HepG2 (cell line): ENCODE measurements around the gene APOBEC3B. TPM values are rescaled to one million over a fixed set of nuclear protein-coding genes. Genes with fewer than 3 reads are reported as not detected.

Experiments
- CEBPG ChIP-seq: IDR thresholded peaks from 2 replicates; pipeline ENCODE4 v1.6.1; 2016
- DMTF1 ChIP-seq: sonication (generic); formaldehyde crosslinking; IDR thresholded peaks from 2 replicates; pipeline ENCODE4 v1.4.0; 2020; ENCODE audit warnings: mild to moderate bottlenecking, missing genetic modification reagents
- ELF1 ChIP-seq: sonication (generic); formaldehyde crosslinking; IDR thresholded peaks from 2 replicates; pipeline ENCODE4 v1.4.0; 2020; ENCODE audit warnings: missing genetic modification reagents
- EP300 ChIP-seq, 3 experiments: sonication (generic) in 1 of 3; formaldehyde crosslinking in 1 of 3; IDR thresholded peaks; 2 replicates each; pipeline versions ENCODE4 v1.5.1 to v1.6.1; 2011 to 2020; ENCODE audit warnings: low read depth in 2 of 3, low read length in 2 of 3, borderline replicate concordance in 1 of 3, improper control_type of control experiment in 1 of 3, mild to moderate bottlenecking in 1 of 3, missing genetic modification reagents in 1 of 3, moderate library complexity in 1 of 3
- GPBP1L1 ChIP-seq: sonication (generic); formaldehyde crosslinking; IDR thresholded peaks from 2 replicates; pipeline ENCODE4 v1.5.0; 2020; ENCODE audit warnings: mild to moderate bottlenecking, missing genetic modification reagents
- GZF1 ChIP-seq: sonication (generic); formaldehyde crosslinking; IDR thresholded peaks from 2 replicates; pipeline ENCODE4 v1.5.1; 2020; ENCODE audit warnings: mild to moderate bottlenecking, missing genetic modification reagents
- HINFP ChIP-seq: sonication (generic); formaldehyde crosslinking; IDR thresholded peaks from 2 replicates; pipeline ENCODE4 v1.4.0; 2020; ENCODE audit warnings: low read depth, mild to moderate bottlenecking, missing genetic modification reagents
- HNRNPK ChIP-seq: fragments of 200-400 bp; formaldehyde crosslinking; IDR thresholded peaks from 2 replicates; pipeline ENCODE4 v1.6.1; 2018; ENCODE audit warnings: low read length, low read depth, moderate library complexity, mild to moderate bottlenecking; ENCODE audit not compliant: poor library complexity, severe bottlenecking
- LCORL ChIP-seq, 2 experiments: fragments of 450-650 bp in 1 of 2; sonication (generic) in 1 of 2; formaldehyde crosslinking in 1 of 2; IDR thresholded peaks; 2 replicates each; pipeline versions ENCODE4 v1.5.0 to v1.6.1; 2017 to 2020; ENCODE audit warnings: antibody characterized with exemption in 1 of 2, missing genetic modification reagents in 1 of 2
- MTF2 ChIP-seq: sonication (generic); formaldehyde crosslinking; IDR thresholded peaks from 2 replicates; pipeline ENCODE4 v1.5.0; 2020; ENCODE audit warnings: missing genetic modification reagents, borderline replicate concordance
- MXD4 ChIP-seq: IDR thresholded peaks from 2 replicates; pipeline ENCODE4 v1.6.1; 2016; ENCODE audit warnings: mild to moderate bottlenecking, missing biosample characterization, missing genetic modification reagents
- NR1H2 ChIP-seq: sonication (generic); formaldehyde crosslinking; IDR thresholded peaks from 2 replicates; pipeline ENCODE4 v1.8.1; 2022; ENCODE audit warnings: low read depth, missing genetic modification reagents, borderline replicate concordance
- RXRA ChIP-seq: sonication (generic); formaldehyde crosslinking; IDR thresholded peaks from 2 replicates; pipeline ENCODE4 v1.5.1; 2020; ENCODE audit warnings: missing genetic modification reagents
- TAF1 ChIP-seq: sonication (generic); formaldehyde crosslinking; IDR thresholded peaks from 2 replicates; pipeline ENCODE4 v1.4.0; 2020; ENCODE audit warnings: missing genetic modification reagents
- TBX2 ChIP-seq: sonication (generic); formaldehyde crosslinking; IDR thresholded peaks from 2 replicates; pipeline ENCODE4 v1.5.0; 2020; ENCODE audit warnings: missing genetic modification reagents, mild to moderate bottlenecking, borderline replicate concordance
- ZBTB3 ChIP-seq: sonication (generic); formaldehyde crosslinking; IDR thresholded peaks from 2 replicates; pipeline ENCODE4 v1.4.0; 2020; ENCODE audit warnings: low read depth, mild to moderate bottlenecking, moderate library complexity, missing genetic modification reagents, borderline replicate concordance
- ZGPAT ChIP-seq: IDR thresholded peaks from 2 replicates; pipeline ENCODE4 v1.6.1; 2016; ENCODE audit warnings: mild to moderate bottlenecking
- ZNF235 ChIP-seq: sonication (generic); formaldehyde crosslinking; IDR thresholded peaks from 2 replicates; pipeline ENCODE4 v1.8.1; 2023; ENCODE audit warnings: mild to moderate bottlenecking, missing genetic modification reagents, borderline replicate concordance
- polyA plus RNA-seq, 8 experiments: library from polyadenylated mRNA; depleted of rRNA in 3 of 8; stranded (reverse) in 7 of 8; unstranded in 1 of 8; fragments of >200 nt; fragmentation: Illumina TruSeq in 4 of 8; extraction: Trizol in 4 of 8; gene quantifications; 2 replicates each; pipeline versions ENCODE4 v1.2.1 to v1.2.3, GENCODE V29; 2011 to 2016; ENCODE audit warnings: low read depth in 4 of 8, missing spikeins in 1 of 8, mixed read lengths in 1 of 8; ENCODE audit not compliant: insufficient read depth in 1 of 8
- total RNA-seq, 5 experiments: library from RNA; depleted of rRNA; stranded (reverse); fragments of >200 nt; fragmentation: Illumina TruSeq; extraction: Trizol; gene quantifications; 2 replicates each; pipeline ENCODE4 v1.2.3, GENCODE V29; 2016; ENCODE audit warnings: low read depth in 1 of 5
- TF ChIP-seq, protein P1 (sequence below): sonication (generic); formaldehyde crosslinking; IDR thresholded peaks from 2 replicates; pipeline ENCODE4 v1.5.1; 2020; ENCODE audit warnings: missing genetic modification reagents, mild to moderate bottlenecking, borderline replicate concordance

APOBEC3B gene
- total and polyA plus RNA-seq, 2 of the 13 experiments (the other 11 are each of a cell fraction or from before 2014, with no cell fraction given) = 6.7 to 8.8 TPM

GRCh38 chr22:39013942-39014722, 32.0 kb downstream of the APOBEC3B start, which contains the start of gene APOBEC3C (continued):
- TF ChIP-seq TAF1 (CRISPR knock-in tag) (peak; percentile 79; the same call in 1 of the 2 replicates), DMTF1 (CRISPR knock-in tag) (no peak), GPBP1L1 (CRISPR knock-in tag) (no peak), RXRA (no peak), HINFP (CRISPR knock-in tag) (no peak), GZF1 (CRISPR knock-in tag) (no peak), EP300 (IDR thresholded peaks at IDR 0.05; ENCODE audit: low read depth in 2 of 2, low read length in 2 of 2) (no peak), EP300 (CRISPR knock-in tag; IDR thresholded peaks at IDR 0.05; ENCODE audit: borderline replicate concordance) (no peak), HNRNPK (no peak), MTF2 (CRISPR knock-in tag) (no peak), ZNF235 (CRISPR knock-in tag) (no peak), ZGPAT (CRISPR knock-in tag) (no peak), MXD4 (0 out of 2 replicates have a peak, but pooled peaks have one; percentile 21), CEBPG (CRISPR knock-in tag) (no peak), TBX2 (CRISPR knock-in tag) (peak; percentile 65), LCORL (IDR thresholded peaks at IDR 0.05) (no peak), LCORL (CRISPR knock-in tag; IDR thresholded peaks at IDR 0.05) (peak; percentile 15; the same call in 1 of the 2 replicates), ELF1 (no peak), NR1H2 (CRISPR knock-in tag) (peak; percentile 33; the same call in 1 of the 2 replicates), ZBTB3 (no peak)
- TF ChIP-seq, protein P1, sequence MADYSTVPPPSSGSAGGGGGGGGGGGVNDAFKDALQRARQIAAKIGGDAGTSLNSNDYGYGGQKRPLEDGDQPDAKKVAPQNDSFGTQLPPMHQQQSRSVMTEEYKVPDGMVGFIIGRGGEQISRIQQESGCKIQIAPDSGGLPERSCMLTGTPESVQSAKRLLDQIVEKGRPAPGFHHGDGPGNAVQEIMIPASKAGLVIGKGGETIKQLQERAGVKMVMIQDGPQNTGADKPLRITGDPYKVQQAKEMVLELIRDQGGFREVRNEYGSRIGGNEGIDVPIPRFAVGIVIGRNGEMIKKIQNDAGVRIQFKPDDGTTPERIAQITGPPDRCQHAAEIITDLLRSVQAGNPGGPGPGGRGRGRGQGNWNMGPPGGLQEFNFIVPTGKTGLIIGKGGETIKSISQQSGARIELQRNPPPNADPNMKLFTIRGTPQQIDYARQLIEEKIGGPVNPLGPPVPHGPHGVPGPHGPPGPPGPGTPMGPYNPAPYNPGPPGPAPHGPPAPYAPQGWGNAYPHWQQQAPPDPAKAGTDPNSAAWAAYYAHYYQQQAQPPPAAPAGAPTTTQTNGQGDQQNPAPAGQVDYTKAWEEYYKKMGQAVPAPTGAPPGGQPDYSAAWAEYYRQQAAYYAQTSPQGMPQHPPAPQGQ (CRISPR knock-in tag) = no peak
